ENCODE data around the gene PPP2R5C.

PPP2R5C gene

DNA sequence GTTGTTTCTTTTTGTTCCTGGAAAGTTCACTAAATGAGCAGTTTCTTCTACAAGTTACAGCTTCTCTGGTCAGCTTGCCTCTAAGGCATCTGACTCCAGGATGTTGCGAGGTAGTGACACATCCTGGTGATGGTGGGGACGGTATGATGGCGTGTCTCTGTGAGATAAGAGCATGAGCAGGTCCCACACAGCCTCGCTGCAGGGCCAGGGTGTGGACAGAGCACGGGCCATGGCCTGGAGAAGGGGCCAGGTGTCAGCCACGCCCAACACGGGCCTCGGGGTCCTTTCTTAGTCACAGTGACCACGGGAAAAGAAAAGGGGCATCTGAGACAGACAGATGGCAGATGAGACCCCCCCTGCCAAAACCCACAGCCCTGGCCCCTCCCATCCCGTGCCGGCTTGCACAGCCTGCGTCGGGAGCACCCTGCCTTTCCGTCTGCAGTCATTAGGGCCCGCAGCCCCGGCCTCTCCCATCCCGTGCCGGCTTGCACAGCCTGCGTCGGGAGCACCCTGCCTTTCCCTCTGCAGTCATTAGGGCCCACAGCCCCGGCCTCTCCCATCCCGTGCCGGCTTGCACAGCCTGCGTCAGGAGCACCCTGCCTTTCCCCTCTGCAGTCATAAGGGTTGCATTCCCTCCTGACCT lies 123.5 kb downstream of the PPP2R5C start:
- DNase-seq (ENCODE audit: low read depth in 2 of 2) = no peak

DNA sequence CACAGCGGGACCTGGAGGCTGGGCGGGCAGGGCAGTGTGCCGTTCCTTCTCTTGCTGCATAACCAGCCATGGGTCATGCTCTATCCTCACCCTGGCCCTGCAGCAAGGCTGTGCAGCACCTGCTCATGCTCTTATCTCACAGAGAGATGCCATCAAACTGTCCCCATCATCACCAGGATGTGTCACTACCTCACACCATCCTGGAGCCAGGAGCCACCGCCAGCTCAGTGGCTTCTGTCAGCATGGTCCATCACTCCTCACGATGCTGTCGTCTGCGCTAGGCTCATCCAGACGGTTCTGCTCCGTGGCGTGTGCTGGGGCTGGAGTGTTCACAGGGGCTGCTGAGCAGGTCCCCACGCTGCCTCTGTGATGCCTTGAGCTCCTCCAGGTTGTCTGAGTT lies 125.7 kb downstream of the PPP2R5C start:
- no peak for DNase-seq (ENCODE audit: low read depth in 2 of 2)

DNA sequence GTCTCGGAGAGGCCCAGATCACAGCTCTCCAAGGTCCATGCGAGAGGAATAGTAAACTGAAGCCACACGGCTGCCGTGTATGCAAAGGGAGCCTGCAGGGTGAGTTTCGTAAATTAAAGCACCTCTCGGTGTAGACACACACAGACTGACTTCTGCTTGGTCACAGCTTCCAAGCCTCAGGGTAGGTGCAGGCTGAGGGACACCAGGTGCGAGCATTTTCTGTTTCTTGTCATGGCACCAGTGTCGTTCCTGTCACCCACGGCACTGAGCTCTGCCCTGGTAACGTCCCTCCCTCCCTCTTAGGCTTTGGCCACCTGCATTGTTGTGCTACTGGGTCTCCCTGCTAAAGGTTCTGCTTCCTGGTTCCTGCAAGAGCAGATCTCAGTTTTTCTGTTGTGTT lies 126.7 kb downstream of the PPP2R5C start:
- DNase-seq (ENCODE audit: low read depth in 2 of 2) = no peak

DNA sequence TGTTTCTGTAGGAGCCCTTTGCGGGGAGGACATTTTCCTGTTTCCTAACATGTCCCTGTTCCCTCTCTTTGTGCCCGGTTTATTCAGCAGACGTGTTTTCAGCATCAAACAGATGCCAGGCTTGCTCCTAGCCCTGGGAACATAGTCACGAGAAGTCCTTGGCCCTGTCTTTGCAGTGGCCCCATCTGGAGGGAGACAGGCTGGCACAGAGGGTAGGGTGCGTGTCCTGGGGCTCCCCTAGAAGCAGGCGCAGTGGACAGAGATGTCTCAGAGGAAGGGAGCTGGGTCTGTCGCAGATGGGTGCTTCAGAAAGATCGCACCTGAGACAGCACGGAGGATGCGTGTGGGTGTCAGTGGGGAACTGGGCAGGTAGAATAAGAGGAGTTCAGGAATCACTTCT lies 127.9 kb downstream of the PPP2R5C start:
- DNase-seq (ENCODE audit: low read depth in 2 of 2) = no peak

DNA sequence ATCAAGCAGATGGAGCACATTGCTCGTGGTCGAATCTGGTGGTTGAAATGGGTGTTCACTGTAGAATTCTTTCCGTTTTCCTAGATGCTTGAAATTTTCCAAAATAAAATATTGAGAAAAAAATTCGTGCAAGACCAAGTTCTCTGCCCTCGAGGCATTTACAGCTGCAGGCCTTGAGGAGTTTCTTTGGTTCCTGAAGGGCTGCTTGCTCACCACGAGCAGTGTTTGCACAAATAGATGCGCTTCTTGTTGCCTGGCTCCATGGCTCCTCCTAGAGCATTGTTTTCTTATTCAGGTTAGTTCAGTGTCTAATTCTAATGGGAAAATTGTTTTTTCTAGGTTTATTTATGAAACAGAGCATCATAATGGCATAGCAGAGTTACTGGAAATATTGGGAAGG lies 128.4 kb downstream of the PPP2R5C start:
- DNase-seq (ENCODE audit: low read depth in 2 of 2) = no peak

DNA sequence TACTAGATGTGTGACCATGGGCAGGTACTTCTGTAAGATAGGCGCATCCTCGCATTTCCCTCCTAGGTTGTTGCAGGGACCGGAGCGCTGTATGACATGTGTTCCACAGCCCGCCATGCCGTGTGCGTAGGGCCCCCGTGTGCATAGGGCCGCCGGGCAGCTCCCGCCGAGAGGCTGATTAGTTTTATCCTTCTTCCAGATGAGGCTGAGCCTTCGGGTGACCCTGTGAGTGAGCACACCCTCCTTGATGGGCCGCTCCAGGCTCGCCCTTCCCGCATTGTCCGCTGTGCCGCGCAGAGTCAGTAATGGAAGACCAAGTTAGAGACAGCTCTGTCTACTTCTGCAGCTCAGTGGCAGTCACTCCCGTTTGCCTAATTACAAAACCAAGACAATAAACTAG lies 130.0 kb downstream of the PPP2R5C start:
- DNase-seq (ENCODE audit: low read depth in 2 of 2) = no peak

DNA sequence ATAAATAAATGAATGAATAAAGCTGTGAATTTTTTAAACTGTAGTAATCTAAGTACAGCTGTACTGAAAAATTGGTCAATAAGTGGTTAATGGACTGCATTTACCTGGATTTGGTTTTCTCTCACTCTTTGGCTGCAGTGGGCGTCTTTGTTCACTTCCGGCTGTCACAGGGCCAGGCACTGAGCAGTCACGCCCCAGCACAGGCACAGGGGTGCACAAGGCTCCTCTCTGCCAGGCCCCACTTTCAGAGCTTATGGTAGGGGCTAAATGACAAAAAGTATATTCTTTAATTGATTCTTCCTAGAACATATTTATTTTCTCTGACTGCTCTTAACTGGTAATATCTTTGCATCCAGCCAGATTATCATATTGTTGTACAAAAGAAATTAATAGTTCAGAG lies 132.2 kb downstream of the PPP2R5C start:
- no peak for DNase-seq (ENCODE audit: low read depth in 2 of 2)

DNA sequence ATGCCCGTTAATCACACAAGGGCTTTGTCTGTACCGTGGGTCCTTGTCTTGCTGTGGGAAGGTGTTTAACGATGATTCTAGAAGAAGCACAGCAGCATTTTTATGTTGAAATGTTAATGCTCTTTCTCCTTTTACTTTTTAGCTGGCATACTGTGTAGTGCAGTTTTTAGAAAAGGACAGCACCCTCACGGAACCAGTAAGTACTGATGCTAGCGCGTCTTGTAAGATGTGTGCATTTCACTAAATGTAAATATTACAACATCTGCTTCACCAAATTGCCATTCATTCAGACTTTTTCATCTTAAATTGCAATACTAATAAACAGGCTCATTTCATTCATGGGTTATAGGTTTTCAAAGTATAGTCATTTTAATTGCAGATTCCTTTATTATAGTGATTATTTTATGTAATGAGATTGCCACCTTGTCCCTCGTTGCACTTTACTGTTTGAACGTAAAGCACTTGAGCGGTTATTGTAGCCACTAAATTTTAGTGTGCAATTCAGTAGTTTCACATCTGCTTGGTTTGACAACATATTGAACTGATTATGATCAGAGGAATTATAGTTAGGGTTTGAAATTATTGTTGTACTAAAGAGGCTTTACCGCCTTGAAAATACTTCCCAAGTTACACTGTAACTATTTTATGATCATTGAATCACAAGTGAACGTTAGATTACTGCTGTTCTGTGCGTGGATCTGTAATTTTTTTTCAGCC lies 133.0 kb downstream of the PPP2R5C start:
- no peak for DNase-seq (ENCODE audit: low read depth in 2 of 2)

DNA sequence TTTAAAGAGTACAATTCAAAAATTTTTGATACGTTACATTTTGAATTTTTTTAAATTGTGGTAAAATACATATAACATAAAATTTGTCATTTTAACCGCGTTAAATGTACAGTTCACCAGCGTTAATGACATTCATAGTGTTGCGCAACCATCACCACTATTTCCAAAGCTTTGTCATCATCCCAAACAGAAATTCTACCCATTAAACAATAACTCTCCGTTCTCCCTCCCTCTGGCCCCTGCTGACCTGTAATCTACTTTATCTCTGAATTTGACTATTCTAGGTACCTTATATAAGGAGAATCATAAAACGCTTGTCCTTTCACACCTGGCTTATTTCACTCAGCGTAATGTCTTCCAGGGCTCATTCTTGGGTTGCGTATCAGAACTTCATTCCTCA lies 133.7 kb downstream of the PPP2R5C start:
- no peak for DNase-seq (ENCODE audit: low read depth in 2 of 2)

DNA sequence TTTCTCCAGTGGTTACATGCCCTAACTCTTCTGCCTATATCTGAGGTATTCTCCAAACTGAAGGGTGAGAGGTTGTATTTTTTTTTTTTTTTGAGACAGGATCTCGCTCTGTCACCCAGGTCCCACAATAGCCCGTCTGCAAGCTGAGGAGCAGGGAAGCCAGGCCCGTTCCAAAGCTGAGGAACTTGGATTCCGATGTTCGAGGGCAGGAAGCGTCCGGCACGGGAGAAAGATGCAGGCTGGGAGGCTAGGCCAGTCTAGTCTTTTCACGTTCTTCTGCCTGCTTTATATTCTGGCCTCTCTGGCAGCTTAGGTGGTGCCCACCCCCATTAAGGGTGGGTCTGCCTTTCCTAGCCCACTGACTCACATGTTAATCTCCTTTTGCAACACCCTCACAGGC lies 135.8 kb downstream of the PPP2R5C start:
- DNase-seq (ENCODE audit: low read depth in 2 of 2) = no peak

DNA sequence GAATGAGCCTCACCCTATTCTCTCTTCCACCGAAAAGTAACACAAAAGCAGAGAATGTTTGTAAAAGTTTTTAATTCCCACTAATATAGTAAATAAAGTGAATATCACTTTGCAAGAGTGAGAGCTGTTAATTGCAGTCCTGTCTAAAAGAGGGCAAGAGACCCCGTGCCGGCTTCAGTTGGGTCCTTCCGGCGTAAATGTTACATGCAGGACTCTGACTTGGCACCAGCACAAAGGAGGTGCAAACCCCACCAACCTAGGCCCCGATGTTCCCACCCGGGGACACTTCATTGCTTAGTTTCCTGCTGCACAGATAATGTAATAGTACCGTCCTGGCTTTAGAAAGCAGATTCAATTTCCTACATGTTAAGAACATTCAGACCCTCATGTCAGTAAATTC lies 136.9 kb downstream of the PPP2R5C start:
- DNase-seq (ENCODE audit: low read depth in 2 of 2) = no peak

DNA sequence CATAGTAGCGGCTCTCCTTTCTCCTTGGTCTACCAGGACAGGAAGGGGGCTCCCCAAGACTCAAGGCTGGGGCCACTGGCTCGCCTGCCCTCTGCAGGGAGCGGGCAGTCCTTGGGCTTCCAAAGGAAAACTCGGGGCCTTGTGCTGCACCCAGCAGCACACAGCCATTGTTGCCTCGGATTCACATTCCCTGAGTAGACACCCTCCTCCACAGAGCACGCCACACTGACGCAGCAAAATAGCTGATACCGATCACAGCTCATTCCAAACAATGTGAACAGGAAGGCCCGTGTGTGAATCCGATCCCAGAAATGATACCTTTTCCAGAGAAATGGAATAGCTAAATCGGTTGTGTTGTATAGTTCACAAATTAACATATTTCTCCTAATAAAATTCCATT lies 137.8 kb downstream of the PPP2R5C start:
- no peak for DNase-seq (ENCODE audit: low read depth in 2 of 2)

DNA sequence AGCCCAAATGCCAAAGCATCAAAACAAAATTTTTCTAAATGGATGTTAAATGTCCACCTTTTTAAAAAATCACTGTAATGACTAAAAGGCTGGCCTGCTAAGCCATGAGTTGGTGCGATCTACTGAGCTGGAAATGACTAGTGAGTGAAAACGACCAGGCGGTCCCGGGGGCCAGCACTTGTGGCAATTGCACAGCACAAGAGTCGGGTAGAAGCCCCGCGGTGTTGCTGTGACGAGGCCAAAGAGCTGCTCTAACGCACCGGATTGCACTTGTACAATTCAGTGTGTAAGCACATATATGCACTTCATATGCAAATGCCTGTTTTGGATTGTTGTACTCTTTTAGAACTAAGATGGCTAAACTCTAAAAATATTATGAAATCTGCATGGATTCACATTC lies 138.7 kb downstream of the PPP2R5C start:
- no peak for DNase-seq (ENCODE audit: low read depth in 2 of 2)

DNA sequence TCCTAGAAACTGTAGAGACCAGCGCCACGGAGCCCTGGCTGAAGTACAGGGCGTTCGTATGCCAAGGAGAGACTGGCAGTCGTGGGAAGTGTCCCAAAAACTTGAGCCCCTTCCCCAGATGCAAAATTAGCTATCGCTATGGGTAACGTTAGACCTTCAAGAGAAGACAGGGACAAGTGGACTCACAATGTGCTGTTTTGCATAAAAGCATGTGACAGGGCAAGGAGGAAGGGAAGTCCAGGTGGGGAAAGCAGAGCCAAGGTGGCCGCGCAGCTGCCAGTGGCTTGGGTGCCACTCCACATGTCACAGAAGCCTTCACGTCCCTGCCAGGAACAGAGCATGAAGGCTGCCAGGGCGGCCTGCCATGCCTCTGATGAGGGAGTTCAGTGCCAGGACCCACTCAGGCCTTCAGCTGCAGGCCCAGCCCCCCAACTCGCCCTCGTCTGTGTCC lies 141.6 kb downstream of the PPP2R5C start:
- no peak for DNase-seq (ENCODE audit: low read depth in 2 of 2)

DNA sequence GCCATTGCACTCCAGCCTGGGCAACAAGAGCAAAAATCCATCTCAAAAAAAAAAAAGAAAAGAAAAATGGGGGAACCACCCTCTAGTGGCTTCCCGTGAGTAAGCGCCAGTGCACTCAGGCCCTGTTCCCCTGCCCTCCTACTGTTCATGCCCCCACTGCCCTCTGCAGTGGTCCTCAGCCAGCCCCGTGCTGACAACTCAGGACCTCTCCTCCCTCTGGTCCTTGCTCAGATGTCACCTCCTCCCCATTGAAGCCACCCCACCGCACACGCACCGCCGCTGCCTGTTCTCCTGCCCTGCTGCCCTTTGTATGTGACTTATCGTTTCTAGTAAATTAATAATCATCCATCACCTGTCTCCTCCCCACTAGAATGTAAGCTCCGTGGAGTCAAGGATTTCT lies 144.1 kb downstream of the PPP2R5C start:
- DNase-seq (ENCODE audit: low read depth in 2 of 2) = no peak

DNA sequence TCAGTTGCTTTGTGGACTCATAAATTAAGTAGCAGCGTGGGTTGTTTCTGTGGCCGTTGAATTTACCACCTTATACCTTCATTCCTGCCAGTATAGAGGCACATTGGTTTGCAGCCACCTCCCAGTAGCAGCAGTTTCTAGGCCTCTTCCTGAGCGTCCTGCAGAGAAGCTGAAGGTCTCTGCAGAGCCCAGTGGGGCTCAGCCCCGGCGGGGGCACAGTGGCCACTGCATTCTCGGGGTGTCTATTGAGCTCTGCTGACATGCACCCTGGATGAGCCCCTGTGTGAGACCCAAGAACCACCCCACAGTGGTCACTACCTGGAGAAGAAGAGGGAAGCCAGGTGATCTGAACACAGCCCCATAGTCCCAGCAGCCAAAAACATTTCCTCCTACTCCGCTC lies 145.1 kb downstream of the PPP2R5C start:
- no peak for DNase-seq (ENCODE audit: low read depth in 2 of 2)

DNA sequence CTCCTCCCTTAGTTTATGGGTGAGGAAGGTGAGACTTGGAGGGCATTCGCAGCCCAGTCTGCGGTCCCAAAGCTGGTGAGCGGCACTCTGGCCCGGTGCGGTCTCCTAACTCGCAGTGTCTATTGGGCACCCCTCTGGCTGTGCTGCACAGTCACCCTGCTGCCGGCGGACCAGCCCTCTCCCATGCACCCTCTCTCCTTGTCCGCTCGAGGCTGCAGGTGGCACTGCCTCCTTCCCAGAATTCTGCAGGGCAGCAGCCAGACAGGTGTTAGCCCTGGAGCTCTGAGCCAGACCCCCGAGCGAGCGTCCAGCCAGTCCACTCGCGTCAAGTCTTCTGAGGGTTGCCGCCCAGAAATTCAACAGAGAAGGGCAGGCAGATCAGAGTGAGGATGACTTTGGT lies 146.1 kb downstream of the PPP2R5C start:
- DNase-seq (ENCODE audit: low read depth in 2 of 2) = no peak

DNA sequence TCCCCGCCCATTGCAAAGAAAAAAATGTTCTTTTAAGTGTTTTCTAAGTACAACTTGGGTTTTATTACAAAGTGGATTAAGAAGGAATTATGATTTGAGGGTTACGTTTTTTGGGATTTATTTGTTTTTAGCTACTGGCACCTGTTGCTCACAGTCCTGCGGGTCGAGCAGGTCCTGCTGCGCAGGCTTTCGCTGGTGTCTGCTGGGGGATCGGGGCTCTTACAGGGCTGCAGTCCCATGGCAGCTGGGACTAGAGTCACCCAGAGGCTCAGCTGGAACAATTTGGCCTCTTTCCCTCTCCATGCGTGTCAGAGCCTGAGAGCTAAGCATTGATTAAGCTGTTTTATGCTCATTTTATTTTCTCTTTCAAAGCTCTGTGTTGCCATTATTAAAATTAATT lies 147.3 kb downstream of the PPP2R5C start:
- no peak for DNase-seq (ENCODE audit: low read depth in 2 of 2)

DNA sequence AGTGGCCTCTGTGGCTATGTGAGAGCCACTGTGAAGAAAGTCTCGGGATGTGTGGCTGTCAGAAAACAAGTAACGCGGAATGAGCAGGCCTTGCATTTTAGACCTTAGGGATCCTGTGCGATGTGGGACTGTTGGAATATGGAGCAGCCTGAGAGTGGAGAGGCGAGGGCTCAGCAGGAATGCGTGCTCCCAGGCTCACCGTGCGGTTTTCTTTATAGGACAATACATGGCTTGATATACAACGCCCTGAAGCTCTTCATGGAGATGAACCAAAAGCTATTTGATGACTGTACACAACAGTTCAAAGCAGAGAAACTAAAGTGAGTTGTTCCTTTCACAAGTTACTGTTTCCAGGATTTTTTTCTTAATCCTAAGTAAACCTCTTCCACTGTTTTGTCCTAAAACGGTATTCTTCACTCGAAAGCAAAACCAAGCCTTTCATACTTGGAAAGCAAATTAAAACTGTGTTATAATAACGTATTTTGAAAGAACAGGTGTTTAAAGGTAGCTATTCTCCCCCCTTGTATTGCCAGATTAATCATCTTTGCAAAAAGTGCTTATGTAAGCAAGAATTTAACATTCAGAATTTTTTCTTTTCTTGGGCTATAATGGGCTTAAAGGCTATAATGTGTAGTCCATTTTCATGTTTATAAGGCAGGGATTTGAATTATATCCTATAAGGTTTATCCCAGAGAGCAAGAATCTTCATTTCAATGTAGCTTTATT lies 148.0 kb downstream of the PPP2R5C start:
- DNase-seq (ENCODE audit: low read depth in 2 of 2) = no peak

DNA sequence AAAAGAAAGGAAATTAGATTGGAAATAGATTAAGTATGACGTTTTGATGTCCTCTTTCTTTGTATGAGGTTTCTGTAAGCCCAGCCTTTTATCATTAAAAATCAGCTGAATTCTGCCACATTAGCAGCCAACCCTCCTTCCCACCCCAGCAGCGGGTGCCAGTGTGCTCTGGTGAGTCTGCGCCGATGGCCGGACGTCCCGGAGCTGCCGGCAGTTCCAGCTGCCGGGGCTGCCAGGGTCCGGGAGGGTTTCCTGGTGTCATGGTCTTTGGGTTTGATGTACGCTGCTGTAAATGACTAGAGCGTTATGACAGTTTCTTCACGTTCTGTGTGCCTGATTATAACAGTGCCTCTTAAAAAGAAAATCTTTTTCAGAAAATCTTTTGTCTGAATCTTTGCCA lies 151.3 kb downstream of the PPP2R5C start:
- DNase-seq (ENCODE audit: low read depth in 2 of 2) = no peak

DNA sequence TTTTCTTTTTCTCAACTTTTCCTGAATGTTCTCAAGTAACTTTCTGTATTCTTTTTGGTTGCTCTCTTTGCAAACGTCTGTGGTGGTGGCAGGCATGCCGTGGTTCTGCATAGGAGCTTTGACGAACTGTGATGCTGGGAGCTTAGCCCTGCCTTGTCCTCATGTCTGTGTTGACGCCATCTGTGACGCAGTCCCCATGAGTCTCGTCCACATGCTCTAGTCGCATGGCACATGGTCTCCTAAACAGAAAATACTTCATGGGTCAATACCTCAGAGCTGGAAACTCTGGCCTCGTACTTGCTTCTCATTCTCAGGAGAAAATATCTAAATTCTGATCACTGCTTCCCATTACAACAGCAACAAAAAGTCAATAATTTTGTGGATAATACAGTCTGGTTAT lies 152.6 kb downstream of the PPP2R5C start:
- DNase-seq (ENCODE audit: low read depth in 2 of 2) = no peak

DNA sequence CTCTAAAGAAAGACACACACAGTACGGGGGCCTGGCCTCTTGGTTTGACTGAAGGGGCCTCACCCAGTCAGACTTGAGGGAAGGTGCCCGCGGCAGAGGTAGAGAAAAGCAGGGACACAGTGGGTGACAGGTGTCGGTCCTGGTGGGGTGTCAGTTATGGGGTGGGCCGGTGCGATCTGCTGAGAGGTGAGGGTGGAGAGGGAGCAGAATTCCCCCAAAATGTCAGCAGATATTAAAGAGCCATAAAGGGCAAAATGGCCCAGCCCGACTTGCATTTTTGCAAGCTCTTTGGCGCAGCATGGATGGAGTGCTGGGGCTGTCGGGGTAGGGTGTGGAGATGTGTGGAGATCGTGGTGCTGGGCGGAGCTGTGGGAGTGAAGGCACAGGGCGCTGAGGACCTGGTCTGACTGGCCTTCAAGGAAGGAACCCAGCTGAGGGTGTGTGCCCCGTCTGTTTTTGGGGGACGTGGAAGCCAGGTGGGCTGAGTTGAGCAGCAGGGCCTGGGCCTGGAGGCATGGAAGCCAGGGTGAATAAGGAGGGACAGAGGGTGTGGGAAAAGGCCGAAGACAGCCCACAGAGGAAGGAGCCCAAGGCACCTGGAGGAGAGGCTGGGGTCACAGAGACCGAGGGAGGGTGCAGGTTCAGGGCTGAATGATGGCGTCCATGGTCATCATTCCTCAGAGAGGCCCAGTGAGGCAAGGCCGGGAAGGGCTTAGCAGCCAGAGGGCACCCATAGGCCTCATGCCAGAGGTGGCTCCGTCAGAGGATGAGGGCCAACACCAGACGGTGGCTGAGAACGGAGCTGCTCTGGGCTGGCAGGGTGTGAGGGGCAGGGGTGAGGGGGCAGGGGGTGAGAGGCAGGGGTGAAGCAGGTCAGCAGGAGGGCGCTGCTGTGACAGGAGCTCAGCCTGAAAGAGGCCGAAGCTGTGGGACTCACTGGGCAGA lies 154.6 kb downstream of the PPP2R5C start:
- no peak for DNase-seq (ENCODE audit: low read depth in 2 of 2)
